Breast epithelium (tissue), 4 donors: ENCODE data around the gene TSPAN4. TPM values are rescaled to one million over a fixed set of nuclear protein-coding genes. Genes with fewer than 3 reads are reported as not detected.

Source experiments
- DNase-seq, 2 donors: peaks; one replicate each; pipeline ENCODE4 v3.0.0-alpha.2; 2019; ENCODE audit warnings: low spot score in 2 of 2
- H3K27ac ChIP-seq, 2 donors: fragments of 200-600 bp; sonication (generic) in 1 of 2; one replicate each; pipeline ENCODE4 v1.5.1; 2016 to 2019; ENCODE audit warnings: mild to moderate bottlenecking in 1 of 2
- H3K27me3 ChIP-seq, 2 donors: fragments of 200-600 bp; sonication (generic) in 1 of 2; one replicate each; pipeline versions ENCODE4 v1.5.1 to v1.6.0; 2017 to 2019; ENCODE audit warnings: control low read depth in 1 of 2, mild to moderate bottlenecking in 1 of 2
- H3K36me3 ChIP-seq: fragments of 200-600 bp; one replicate; pipeline ENCODE4 v1.5.1; 2019
- H3K4me1 ChIP-seq, 2 donors: fragments of 200-600 bp; sonication (generic); one replicate each; pipeline ENCODE4 v1.5.1; 2016 to 2019; ENCODE audit warnings: control low read depth in 1 of 2
- H3K4me3 ChIP-seq, 3 donors: fragments of 200-600 bp; sonication (generic); 1 replicate in 2 of 3; 2 replicates in 1 of 3; pipeline ENCODE4 v1.5.1; 2016 to 2019; ENCODE audit warnings: mild to moderate bottlenecking in 3 of 3, moderate library complexity in 2 of 3
- H3K9me3 ChIP-seq, 2 donors: fragments of 200-600 bp; sonication (generic) in 1 of 2; one replicate each; pipeline ENCODE4 v1.5.1; 2016 to 2019; ENCODE audit warnings: control low read depth in 1 of 2
- CTCF ChIP-seq, 3 donors: fragments of 450-650 bp; IDR thresholded peaks; one replicate each; pipeline ENCODE4 v1.5.1; 2016 to 2017; ENCODE audit warnings: antibody characterized with exemption in 3 of 3, mild to moderate bottlenecking in 3 of 3, moderate library complexity in 3 of 3
- POLR2A ChIP-seq: fragments of 450-650 bp; IDR thresholded peaks from one replicate; pipeline ENCODE4 v1.6.1; 2016; ENCODE audit warnings: antibody characterized with exemption, mild to moderate bottlenecking, moderate library complexity
- POLR2AphosphoS5 ChIP-seq, 3 donors: sonication (generic); formaldehyde crosslinking; IDR thresholded peaks; one replicate each; pipeline ENCODE4 v1.6.1; 2017; ENCODE audit warnings: antibody characterized with exemption in 3 of 3
- intact Hi-C: fragments of 100-400 bp; cut with DNase I; formaldehyde crosslinking; loops from one replicate; pipeline ENCODE4 v1.15.1; 2023; ENCODE audit warnings: low total_unique reads
- total RNA-seq, 3 donors: library from RNA; depleted of rRNA; stranded (reverse); fragments of >200 nt; gene quantifications; one replicate each; pipeline ENCODE4 v1.1.0, GENCODE V29; 2016

Gene TSPAN4
- total RNA-seq, 3 donors from 2014 or later, result 72.4 to 217 (median 107) TPM

- no peak for TF ChIP-seq CTCF (IDR thresholded peaks at IDR 0.05)
- no peak for TF ChIP-seq POLR2AphosphoS5 (IDR thresholded peaks at IDR 0.05)
- no peak for TF ChIP-seq POLR2A
Observed at GRCh38 chr11:875203-875602, 32.6 kb downstream of the TSPAN4 start.

DNA sequence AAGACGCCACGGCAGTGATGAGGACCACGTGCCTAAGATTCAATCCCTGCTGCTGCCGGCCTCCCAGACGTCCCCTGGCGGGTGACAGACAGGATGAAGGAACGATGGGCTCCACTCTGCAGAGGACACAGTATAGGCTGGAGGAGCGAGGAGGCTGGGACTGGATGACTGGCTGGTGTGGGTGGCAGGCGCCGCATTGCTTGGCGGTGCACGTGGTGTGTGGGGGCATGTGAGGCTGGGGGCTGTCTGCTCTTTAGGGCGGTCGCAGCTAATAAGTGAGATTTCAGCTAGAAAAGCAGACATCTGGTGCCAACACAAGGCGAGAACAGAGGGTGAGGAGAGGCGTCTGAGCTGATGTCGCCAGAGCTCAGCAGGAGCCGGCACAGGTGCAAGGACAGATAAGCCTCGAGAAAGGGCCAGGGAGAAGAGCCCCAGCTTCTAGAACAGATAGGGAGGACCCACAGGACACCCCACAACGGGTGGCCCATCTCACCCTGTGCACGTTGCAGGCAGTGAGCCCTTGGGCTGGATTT lies 33.2 kb downstream of the TSPAN4 start:
- Histone ChIP-seq H3K4me1 (no peaks in the 10 kb centered on the region), H3K4me3 (no peak overlapping the region), H3K36me3 (no peaks in the 10 kb centered on the region), H3K27me3 (no peaks in the 10 kb centered on the region), H3K27ac (no peak overlapping the region), H3K9me3 (no peaks in the 10 kb centered on the region)
- DNase-seq, result no peak
- TF ChIP-seq POLR2A (no peak), POLR2AphosphoS5 (IDR thresholded peaks at IDR 0.05) (no peak), CTCF (IDR thresholded peaks at IDR 0.05) (no peak)
- intact Hi-C loops, result no loop called here

More at GRCh38 chr11:875203-875602, 32.6 kb downstream of the TSPAN4 start:
- Histone ChIP-seq H3K27me3 (no peaks in the 10 kb centered on the region), H3K27ac (no peak overlapping the region), H3K36me3 (no peaks in the 10 kb centered on the region), H3K9me3 (no peaks in the 10 kb centered on the region), H3K4me3 (no peak overlapping the region), H3K4me1 (no peaks in the 10 kb centered on the region)
- intact Hi-C loops, result no loop called here
- no peak for DNase-seq

DNA sequence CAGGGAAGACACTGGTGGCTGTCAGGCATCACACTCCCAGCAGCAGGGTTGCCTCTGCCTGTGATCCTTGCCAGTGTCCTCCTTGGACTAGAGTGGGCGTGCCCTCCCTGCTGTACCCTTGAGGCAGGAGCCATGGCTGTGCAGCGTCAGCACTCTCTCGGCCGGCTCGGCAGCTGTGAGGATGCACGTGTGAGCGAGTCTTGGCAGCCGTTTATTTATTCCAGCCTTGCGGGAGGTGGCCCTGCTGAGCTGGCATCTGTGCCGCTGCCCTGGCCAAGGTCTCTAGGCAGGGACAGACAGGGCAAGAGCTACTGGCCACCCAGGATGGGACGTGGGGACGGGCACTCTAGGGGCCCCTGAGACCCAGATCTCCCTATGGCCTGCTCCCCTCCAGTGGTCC lies 33.9 kb downstream of the TSPAN4 start:
- peak in 1 of 2 donors; percentile 61 for DNase-seq
- no peaks in the 10 kb centered on the region for H3K4me1 ChIP-seq
- intact Hi-C loops, result no loop called here
- H3K4me3 ChIP-seq, result no peak overlapping the region
- H3K36me3 ChIP-seq, result no peaks in the 10 kb centered on the region
- no peak for TF ChIP-seq POLR2AphosphoS5 (IDR thresholded peaks at IDR 0.05)
- TF ChIP-seq POLR2A, result no peak
- no peak for TF ChIP-seq CTCF (IDR thresholded peaks at IDR 0.05)
- H3K27ac ChIP-seq, result no peak overlapping the region
- no peaks in the 10 kb centered on the region for H3K9me3 ChIP-seq
- no peaks in the 10 kb centered on the region for H3K27me3 ChIP-seq

GRCh38 chr11:877565-877964 lies 34.9 kb downstream of the TSPAN4 start:
- TF ChIP-seq CTCF (IDR thresholded peaks at IDR 0.05), result no peak
- no peak for TF ChIP-seq POLR2AphosphoS5 (IDR thresholded peaks at IDR 0.05)
- TF ChIP-seq POLR2A, result no peak
- Histone ChIP-seq H3K36me3 (no peaks in the 10 kb centered on the region), H3K9me3 (no peaks in the 10 kb centered on the region), H3K4me1 (no peaks in the 10 kb centered on the region), H3K4me3 (no peak overlapping the region), H3K27me3 (no peaks in the 10 kb centered on the region), H3K27ac (no peak overlapping the region)
- intact Hi-C loops, result no loop called here
- no peak for DNase-seq

GRCh38 chr11:880447-880846 lies 37.8 kb downstream of the TSPAN4 start:
- H3K36me3 ChIP-seq, result no peaks in the 10 kb centered on the region
- H3K9me3 ChIP-seq, result no peaks in the 10 kb centered on the region
- H3K4me1 ChIP-seq, result no peaks in the 10 kb centered on the region
- no peaks in the 10 kb centered on the region for H3K27me3 ChIP-seq
- no peak for DNase-seq
- H3K27ac ChIP-seq, result no peak overlapping the region
- intact Hi-C loops, result no loop called here
- TF ChIP-seq CTCF (IDR thresholded peaks at IDR 0.05), result no peak
- H3K4me3 ChIP-seq, result no peak overlapping the region
